Measurements from ENCODE around the gene SRL. TPM values are rescaled to one million over a fixed set of nuclear protein-coding genes. Genes with fewer than 3 reads are reported as not detected.

The SRL gene
- total and polyA plus RNA-seq, 2 of the 8 experiments (the other 6 are each of a cell fraction or from before 2014, with no cell fraction given), result 0.05 TPM; not detected in 1

DNA sequence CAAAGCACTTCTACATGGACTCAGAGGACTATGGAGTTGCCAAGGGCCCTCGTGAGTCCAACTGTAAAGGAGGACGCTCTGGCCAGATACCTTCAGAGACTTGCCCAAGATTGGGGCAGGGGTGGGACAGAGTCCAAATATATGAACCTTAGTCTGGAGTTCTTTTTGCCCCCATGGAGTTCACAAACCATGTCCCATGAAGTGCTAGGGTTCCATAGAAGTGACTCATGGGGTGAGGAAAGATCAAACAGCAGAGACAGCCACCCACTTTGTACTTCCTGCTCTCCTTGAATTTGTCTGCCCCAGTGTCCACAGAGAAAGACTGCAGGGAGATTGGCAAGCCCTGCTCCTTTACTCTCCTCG, 29.0 kb downstream of the SRL start:
- Histone ChIP-seq H4K20me1 (replicated peaks in 1 of 2; ENCODE audit: control insufficient read depth in 1 of 2, insufficient read depth in 2 of 2, low read length in 2 of 2) (no peaks in the 10 kb centered on the region), H3K36me3 (ENCODE audit: control insufficient read depth in 2 of 4, insufficient read depth in 4 of 4, low read length in 3 of 4) (no peaks in the 10 kb centered on the region), H3K56ac (replicated peaks; ENCODE audit: insufficient read length, low read depth, low read length) (no peak overlapping the region), H3K9ac (replicated peaks in 1 of 4; ENCODE audit: extremely low read depth in 1 of 4, low read depth in 3 of 4, low read length in 3 of 4) (no peak overlapping the region), H3K23ac (ENCODE audit: insufficient read length) (no peak overlapping the region), H4K5ac (ENCODE audit: insufficient read length, low read depth, low read length) (no peak overlapping the region), H2BK15ac (ENCODE audit: low read length) (no peak overlapping the region), H3K9me3 (ENCODE audit: insufficient read depth in 2 of 2, low read depth in 1 of 2, low read length in 1 of 2) (peaks cover 0 to 2% of the 10 kb centered on the region in 2 experiments; a peak in 1 of 4 replicates), H2AK5ac (ENCODE audit: low read depth, low read length) (no peak overlapping the region), H2BK20ac (ENCODE audit: low read length) (0 out of 2 replicates have a peak overlapping the region, but pooled peaks have one; percentile 34), H4K91ac (replicated peaks; ENCODE audit: insufficient read length, low read length) (no peak overlapping the region), H3K27me3 (replicated peaks in 1 of 4; ENCODE audit: control insufficient read depth in 3 of 4, extremely low read depth in 1 of 4, insufficient read depth in 3 of 4, low read length in 3 of 4) (no peaks in the 10 kb centered on the region), H2BK120ac (replicated peaks; ENCODE audit: low read depth, low read length) (no peak overlapping the region), H3K79me1 (ENCODE audit: low read depth, low read length) (no peaks in the 10 kb centered on the region), H3K4me2 (ENCODE audit: insufficient read depth in 1 of 2, low read depth in 2 of 2, low read length in 2 of 2) (no peak overlapping the region), H3K23me2 (ENCODE audit: low read depth, low read length) (no peaks in the 10 kb centered on the region; the same call in 1 of the 2 replicates), H3K27ac (ENCODE audit: low read depth, low read length) (no peak overlapping the region), H2BK5ac (ENCODE audit: low read depth, low read length) (no peak overlapping the region), H2BK12ac (ENCODE audit: low read depth, low read length) (no peak overlapping the region), H3K18ac (ENCODE audit: extremely low read depth, low read length) (no peak overlapping the region), H3K4ac (replicated peaks; ENCODE audit: insufficient read length, low read depth, low read length) (no peak overlapping the region), H3K14ac (ENCODE audit: insufficient read length) (no peak overlapping the region), H3K4me3 (ENCODE audit: extremely low read depth in 1 of 4, insufficient read depth in 2 of 4, low read depth in 3 of 4, low read length in 4 of 4) (no peak overlapping the region), H3K4me1 (replicated peaks in 1 of 4; ENCODE audit: control insufficient read depth in 3 of 4, insufficient read depth in 4 of 4, low read length in 3 of 4) (peaks cover 5 to 12% (median 6%) of the 10 kb centered on the region in 4 experiments; a peak in 6 of 7 replicates), H4K8ac (ENCODE audit: extremely low read depth, insufficient read depth, low read length) (no peak overlapping the region), H3K79me2 (ENCODE audit: control insufficient read depth in 1 of 2, insufficient read depth in 2 of 2, low read length in 2 of 2) (no peaks in the 10 kb centered on the region), H2AFZ (ENCODE audit: low read length) (no peak overlapping the region)
- CTCF ChIA-PET (ENCODE audit: partially characterized antibody), result no interaction called here
- WGBS, 2 experiments (ENCODE audit: extremely low coverage in 1 of 2, insufficient coverage in 1 of 2, insufficient read length in 1 of 2, insufficient replicate concordance in 2 of 2, low coverage in 1 of 2, low lambda C conversion rate in 2 of 2, missing lambda C conversion rate in 1 of 2), result 82% methylated on average over 3 of the region's 3 CpGs; no CpG with 5 or more reads in 1 of the 2 experiments
- FAIRE-seq (no peak), DNase-seq (ENCODE audit: low read depth in 1 of 2, low spot score in 2 of 2) (no peak)
- POLR2A ChIA-PET (ENCODE audit: partially characterized antibody), result interaction anchor here (1.2 kb wide), 1 partner anchor 10 kb away, joined by 6 read pairs; no protein-coding TSS in a partner anchor
- TF ChIP-seq JUND (IDR thresholded peaks at IDR 0.05; ENCODE audit: low read length) (no peak), TBP (IDR thresholded peaks at IDR 0.05; ENCODE audit: low read depth, low read length) (no peak), SP4 (IDR thresholded peaks at IDR 0.05; ENCODE audit: low read length) (no peak), SIRT6 (IDR thresholded peaks at IDR 0.05; ENCODE audit: low read length) (no peak), BCL11A (IDR thresholded peaks at IDR 0.05; ENCODE audit: low read depth in 2 of 2, low read length in 2 of 2) (no peak), EGR1 (IDR thresholded peaks at IDR 0.05; ENCODE audit: borderline replicate concordance, low read depth, low read length) (no peak), MAFK (IDR thresholded peaks at IDR 0.05; ENCODE audit: low read depth, low read length) (no peak), CHD2 (IDR thresholded peaks at IDR 0.05; ENCODE audit: low read length) (no peak), SAP30 (IDR thresholded peaks at IDR 0.05; ENCODE audit: insufficient read depth, insufficient replicate concordance, low read length) (no peak), RAD21 (IDR thresholded peaks at IDR 0.05 in 1 of 2, conservative IDR thresholded peaks at IDR 0.05 in 1 of 2; ENCODE audit: low read depth in 2 of 2, low read length in 2 of 2) (no peak)
- TF ChIP-seq, protein P1, sequence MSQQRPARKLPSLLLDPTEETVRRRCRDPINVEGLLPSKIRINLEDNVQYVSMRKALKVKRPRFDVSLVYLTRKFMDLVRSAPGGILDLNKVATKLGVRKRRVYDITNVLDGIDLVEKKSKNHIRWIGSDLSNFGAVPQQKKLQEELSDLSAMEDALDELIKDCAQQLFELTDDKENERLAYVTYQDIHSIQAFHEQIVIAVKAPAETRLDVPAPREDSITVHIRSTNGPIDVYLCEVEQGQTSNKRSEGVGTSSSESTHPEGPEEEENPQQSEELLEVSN (IDR thresholded peaks at IDR 0.05), result no peak

All from H1 (cell line).